GM18519 (cell line): Measurements from ENCODE around the gene KHK.

Experiments
- ATAC-seq: cut with Tn5 transposase; IDR thresholded peaks from one replicate; pipeline ENCODE4 v1.9.1; 2021; ENCODE audit warnings: mild to moderate bottlenecking, moderate library complexity; ENCODE audit not compliant: unreplicated experiment, low FRiP score

KHK gene

DNA sequence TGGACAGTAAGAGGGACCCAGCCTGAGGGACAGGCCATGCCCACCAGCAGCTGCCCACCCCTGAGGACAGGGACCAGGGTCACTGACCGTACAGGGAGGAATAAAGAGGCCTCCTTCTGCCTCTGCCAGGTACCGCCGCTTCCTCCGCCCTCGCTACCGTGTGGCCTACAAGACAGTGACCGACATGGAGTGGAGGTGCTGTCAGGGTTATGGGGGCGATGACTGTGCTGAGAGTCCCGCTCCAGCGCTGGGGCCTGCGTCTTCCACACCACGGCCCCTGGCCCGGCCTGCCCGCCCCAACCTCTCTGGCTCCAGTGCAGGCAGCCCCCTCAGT, 6.0 kb upstream of the KHK start:
- no peak for ATAC-seq

- ATAC-seq, result no peak
These were observed 4.4 kb upstream of the KHK start for GRCh38 chr2:27081984-27082772.

- no peak for ATAC-seq
These were observed 3.7 kb upstream of the KHK start for GRCh38 chr2:27082773-27083409.

DNA sequence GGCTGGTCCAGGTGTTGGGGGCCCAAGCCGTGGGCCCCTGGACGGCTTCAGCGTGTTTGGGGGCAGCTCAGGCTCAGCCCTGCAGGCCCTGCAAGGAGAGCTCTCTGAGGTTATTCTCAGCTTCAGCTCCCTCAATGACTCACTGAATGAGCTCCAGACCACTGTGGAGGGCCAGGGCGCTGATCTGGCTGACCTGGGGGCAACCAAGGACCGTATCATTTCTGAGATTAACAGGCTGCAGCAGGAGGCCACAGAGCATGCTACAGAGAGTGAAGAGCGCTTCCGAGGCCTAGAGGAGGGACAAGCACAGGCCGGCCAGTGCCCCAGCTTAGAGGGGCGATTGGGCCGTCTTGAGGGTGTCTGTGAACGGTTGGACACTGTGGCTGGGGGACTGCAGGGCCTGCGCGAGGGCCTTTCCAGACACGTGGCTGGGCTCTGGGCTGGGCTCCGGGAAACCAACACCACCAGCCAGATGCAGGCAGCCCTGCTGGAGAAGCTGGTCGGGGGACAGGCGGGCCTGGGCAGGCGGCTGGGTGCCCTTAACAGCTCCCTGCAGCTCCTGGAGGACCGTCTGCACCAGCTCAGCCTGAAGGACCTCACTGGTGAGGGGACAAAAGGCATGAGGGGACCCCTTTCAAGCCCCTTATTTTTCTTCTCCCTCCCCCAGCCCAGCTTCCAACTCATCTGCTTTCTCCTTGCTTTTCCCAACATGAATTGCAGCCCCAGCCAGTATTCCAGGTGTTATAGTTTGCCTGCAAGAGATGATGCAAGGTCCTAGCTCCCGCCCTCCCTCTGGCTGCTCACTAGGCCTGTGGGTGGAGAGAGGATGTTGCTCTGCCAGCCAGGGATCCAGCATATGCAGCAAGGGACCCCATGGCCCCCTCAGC, 2.9 kb upstream of the KHK start:
- ATAC-seq, result no peak

DNA sequence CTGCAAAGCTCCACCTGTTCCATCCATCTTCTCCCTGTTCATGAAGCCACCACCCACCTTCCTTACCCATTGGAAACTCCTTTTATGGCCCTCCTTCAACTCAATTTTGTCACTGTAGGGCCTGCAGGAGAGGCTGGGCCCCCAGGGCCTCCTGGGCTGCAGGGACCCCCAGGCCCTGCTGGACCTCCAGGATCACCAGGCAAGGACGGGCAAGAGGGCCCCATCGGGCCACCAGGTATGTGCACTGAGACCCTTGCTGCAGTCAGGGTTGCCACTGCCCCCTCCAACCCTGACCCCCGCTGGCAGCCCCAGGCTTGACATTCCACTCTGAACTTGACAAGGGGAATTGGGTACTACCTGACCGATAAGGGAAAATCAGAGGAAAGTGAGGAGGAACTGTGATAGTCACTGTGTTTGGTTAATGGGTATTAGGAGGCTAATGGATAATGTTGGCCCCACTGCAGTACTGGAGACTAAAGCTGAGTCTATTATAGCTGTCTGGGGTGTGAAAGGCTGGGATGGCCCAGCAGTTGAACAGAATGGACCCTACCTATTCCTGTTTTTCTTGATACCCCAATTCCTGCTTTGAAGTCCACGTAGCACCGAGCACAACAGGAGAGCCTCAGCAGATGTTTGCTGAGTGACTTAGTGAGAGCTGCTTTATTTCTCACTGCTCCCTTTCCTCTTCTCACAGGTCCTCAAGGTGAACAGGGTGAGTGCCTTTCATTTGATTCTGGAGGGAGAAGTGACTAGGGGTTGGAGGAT, 2.1 kb upstream of the KHK start:
- no peak for ATAC-seq

- no peak for ATAC-seq
These were observed 1.4 kb upstream of the KHK start for GRCh38 chr2:27085062-27085672.

DNA sequence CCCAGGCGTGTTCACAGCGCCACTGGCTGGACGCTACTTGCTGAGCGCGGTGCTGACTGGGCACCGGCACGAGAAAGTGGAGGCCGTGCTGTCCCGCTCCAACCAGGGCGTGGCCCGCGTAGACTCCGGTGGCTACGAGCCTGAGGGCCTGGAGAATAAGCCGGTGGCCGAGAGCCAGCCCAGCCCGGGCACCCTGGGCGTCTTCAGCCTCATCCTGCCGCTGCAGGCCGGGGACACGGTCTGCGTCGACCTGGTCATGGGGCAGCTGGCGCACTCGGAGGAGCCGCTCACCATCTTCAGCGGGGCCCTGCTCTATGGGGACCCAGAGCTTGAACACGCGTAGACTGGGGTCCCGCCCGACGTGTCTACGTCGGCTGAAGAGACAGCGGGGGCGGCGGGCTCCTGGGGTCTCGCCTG, 891 bp upstream of the KHK start:
- ATAC-seq, result peak; percentile 1

- peak; percentile 62 for ATAC-seq
These were observed 365 bp upstream of the KHK start for GRCh38 chr2:27086090-27086723.

- no peak for ATAC-seq
These were observed 1.3 kb downstream of the KHK start for GRCh38 chr2:27087823-27088410.

DNA sequence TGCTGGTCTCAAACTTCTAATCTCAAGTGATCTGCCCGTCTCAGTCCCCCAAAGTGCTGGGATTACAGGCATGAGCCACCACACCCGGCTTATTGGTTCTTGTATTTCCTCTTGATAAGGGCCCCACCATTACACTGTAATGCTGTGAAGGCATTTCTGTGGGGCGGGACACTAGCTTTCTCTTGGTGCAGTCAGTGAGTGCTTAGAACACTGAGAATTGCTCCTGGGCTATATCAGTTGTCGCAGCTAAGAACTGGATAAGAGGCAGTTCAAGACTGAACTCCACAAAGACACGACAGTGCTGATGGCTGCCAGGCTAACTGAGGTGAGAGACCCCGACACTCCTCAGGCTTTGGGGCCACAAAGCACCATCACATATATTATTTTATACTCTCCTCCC, 2.1 kb downstream of the KHK start:
- no peak for ATAC-seq

- no peak for ATAC-seq
These were observed 2.8 kb downstream of the KHK start for GRCh38 chr2:27089111-27089954.

GRCh38 chr2:27091746-27092695, 5.4 kb downstream of the KHK start:
- no peak for ATAC-seq

DNA sequence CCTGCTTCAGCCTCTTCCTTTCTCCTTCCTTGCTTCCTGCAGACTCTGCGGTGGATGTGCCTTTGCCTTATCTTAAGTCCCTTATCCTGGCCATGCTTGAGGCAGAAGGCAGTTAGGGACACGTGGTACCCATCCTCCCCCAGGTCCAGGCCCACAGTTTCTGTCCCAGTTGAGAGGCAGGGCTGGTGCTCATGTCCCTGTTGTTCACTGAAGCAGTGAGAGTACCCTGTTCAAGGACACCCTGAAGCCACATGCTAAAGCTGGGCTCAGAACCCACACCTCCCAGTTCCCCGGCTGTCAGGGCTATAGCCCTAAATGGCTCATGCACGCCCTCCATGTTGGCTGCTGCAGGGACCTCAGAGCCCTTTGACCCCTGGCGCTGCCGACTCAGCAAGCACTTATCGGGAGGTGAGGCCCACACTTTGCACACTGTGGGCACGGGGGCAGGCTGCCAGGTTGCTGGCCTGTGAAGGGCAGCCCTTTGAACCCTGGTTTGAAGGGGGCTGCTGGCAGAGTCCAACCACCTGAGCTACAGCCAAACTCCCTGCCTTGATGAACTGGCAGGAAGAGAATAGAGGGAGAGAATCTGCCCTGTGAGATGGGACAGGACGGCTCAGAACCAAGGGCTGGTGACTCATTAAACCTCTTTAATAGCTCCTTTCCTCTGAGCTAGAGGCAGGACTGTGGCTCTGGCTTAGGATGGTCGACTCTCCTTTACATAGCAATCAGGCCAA, 6.3 kb downstream of the KHK start:
- no peak for ATAC-seq

DNA sequence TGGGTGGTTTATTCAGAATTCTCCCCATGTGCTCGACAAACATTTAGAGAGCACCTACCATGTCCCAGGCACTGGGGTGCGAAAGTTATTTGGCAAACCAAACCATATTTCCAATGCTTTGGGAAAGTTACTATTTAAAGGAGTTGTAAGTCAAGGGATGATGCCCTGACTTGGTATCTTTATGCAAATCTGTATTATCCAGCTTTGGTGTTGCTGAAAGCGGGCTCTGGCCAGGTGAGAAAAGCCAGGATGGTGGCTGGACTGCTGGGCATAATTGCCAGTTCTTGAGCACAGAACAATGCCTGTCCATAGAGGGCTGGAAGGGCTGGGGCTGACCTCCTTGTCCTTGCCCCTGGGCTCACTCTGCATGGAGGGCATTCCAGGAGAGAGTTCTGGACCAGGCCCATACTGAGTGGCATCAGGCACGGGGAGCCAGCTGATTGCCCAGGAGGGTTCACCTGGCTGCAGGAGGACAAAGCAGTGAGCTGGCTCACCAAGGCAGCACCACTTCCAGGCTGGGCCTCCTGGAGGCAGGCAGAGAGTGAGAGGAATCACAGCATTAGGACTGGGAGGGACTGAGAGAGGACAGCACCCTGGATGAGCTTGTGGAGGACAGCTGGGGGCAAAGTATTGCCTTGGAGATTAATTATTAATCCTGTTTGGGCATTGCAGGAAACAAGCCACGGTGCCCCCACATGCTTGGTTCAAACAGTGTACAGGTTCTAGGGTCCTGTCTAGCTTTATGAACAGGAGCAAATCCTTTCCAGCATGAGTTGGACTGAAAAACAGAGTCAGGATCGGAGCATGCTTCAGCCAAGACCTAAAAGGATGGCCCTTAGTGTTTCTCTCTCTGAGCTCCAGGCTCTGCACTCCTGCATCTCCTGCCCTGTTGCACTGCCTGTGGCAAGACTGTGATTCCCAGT, 7.1 kb downstream of the KHK start:
- ATAC-seq, result no peak

- ATAC-seq, result no peak
These were observed 7.9 kb downstream of the KHK start for GRCh38 chr2:27094353-27094984.
